HEK293 (cell line): ENCODE measurements around the gene RACK1.

Experiments
- CTCF ChIP-seq: fragments of 450-650 bp; formaldehyde crosslinking; IDR thresholded peaks from 2 replicates; pipeline ENCODE4 v1.5.1; 2016; ENCODE audit warnings: missing biosample characterization, missing genetic modification characterization
- ZNF184 ChIP-seq: fragments of 450-650 bp; IDR thresholded peaks from 2 replicates; pipeline ENCODE4 v1.5.1; 2018; ENCODE audit warnings: missing biosample characterization, mild to moderate bottlenecking, missing genetic modification characterization

- TF ChIP-seq CTCF: peak; percentile 27; the same call in 1 of the 2 replicates
- TF ChIP-seq ZNF184 (tag by site-specific recombination): no peak
These were observed 39.6 kb upstream of the RACK1 start for GRCh38 chr5:181283347-181283746.
